ENCODE data around the gene CD63.

- no peak for TF ChIP-seq CTCF (IDR thresholded peaks at IDR 0.05 in 8 of 11, conservative IDR thresholded peaks at IDR 0.05 in 3 of 11)
- no peak for TF ChIP-seq POLR2AphosphoS5 (IDR thresholded peaks at IDR 0.05)
- TF ChIP-seq POLR2A (IDR thresholded peaks at IDR 0.05): no peak
Observed at GRCh38 chr12:55706568-55707218, 22.1 kb downstream of the CD63 start.

Data from spleen (tissue), 7 donors.